Mucosa of descending colon (tissue), 3 donors: ENCODE data around the gene NUMB. TPM values are rescaled to one million over a fixed set of nuclear protein-coding genes. Genes with fewer than 3 reads are reported as not detected.
A peak's percentile ranks its signal among the peaks of the same experiment; 100 is the strongest.

ENCODE experiments used
- ATAC-seq: fragments of 200-7000 bp; cut with Tn5 transposase; one replicate; pipeline ENCODE4 v1.9.1; 2020; ENCODE audit warnings: mild to moderate bottlenecking, moderate library complexity
- DNase-seq, 3 donors: peaks; one replicate each; pipeline ENCODE4 v3.0.0-alpha.2; 2020
- H3K36me3 ChIP-seq: fragments of 200-600 bp; one replicate; pipeline ENCODE4 v1.8.0; 2021; ENCODE audit warnings: low read depth, mild to moderate bottlenecking
- H3K4me1 ChIP-seq: fragments of 200-600 bp; one replicate; pipeline ENCODE4 v1.8.0; 2021; ENCODE audit warnings: low read depth, mild to moderate bottlenecking
- H3K4me3 ChIP-seq: fragments of 200-600 bp; one replicate; pipeline ENCODE4 v1.8.0; 2021; ENCODE audit warnings: mild to moderate bottlenecking
- H3K9me3 ChIP-seq: fragments of 200-600 bp; one replicate; pipeline ENCODE4 v1.8.0; 2021; ENCODE audit warnings: mild to moderate bottlenecking
- intact Hi-C, 2 donors: fragments of 100-400 bp; cut with DNase I in 1 of 2; cut with micrococcal nuclease in 1 of 2; formaldehyde crosslinking; loops; one replicate each; pipeline versions ENCODE4 v1.11.0 to v1.11.1; 2022; cut with DNase I, micrococcal nuclease
- total RNA-seq, 3 donors: library from RNA; stranded (reverse); fragmentation: NEBNext Ultra II Directional in 2 of 3; extraction: Animal tissue kit (Norgen Biotek cat#: 25700) in 2 of 3; gene quantifications; one replicate each; pipeline versions ENCODE4 v1.2.1 to v1.2.4, GENCODE V29; 2021 to 2023
- TF ChIP-seq, protein P1 (sequence below): fragments of 200-600 bp; IDR thresholded peaks from one replicate; pipeline ENCODE4 v1.8.0; 2022; ENCODE audit warnings: antibody characterized with exemption, mild to moderate bottlenecking
- donor health status: DM: no; HTN: no; CAD: no; lungs with moderate emphysema.
- donor health status: DM: no; HTN: no; CAD: no.
- donor health status: DM: no; HTN: yes; CAD: no.

Gene NUMB
- total RNA-seq, 3 donors from 2014 or later: 98.5 to 115 (median 112) TPM

DNA sequence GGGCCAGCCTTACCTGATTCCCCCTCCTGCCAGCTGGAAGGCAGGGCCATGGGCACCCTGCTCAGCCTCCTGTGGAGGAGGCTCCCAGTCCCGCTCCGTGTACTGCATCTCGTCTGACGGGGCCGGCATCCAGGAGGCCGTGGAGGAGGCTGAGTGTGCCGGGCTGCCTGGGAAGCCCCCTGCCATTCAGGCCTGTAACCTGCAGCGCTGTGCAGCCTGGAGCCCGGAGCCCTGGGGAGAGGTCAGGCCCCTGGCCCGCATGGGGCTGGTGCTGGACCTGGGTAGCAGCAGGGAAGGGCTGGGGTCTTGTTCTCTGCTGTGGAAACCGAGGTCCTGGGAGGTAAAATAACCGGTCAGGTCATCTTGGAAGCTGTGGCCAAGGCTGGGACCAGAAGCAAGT, 204.6 kb downstream of the NUMB start:
- H3K4me1 ChIP-seq: no peaks in the 10 kb centered on the region
- intact Hi-C loops: no loop called here
- TF ChIP-seq, protein P1, sequence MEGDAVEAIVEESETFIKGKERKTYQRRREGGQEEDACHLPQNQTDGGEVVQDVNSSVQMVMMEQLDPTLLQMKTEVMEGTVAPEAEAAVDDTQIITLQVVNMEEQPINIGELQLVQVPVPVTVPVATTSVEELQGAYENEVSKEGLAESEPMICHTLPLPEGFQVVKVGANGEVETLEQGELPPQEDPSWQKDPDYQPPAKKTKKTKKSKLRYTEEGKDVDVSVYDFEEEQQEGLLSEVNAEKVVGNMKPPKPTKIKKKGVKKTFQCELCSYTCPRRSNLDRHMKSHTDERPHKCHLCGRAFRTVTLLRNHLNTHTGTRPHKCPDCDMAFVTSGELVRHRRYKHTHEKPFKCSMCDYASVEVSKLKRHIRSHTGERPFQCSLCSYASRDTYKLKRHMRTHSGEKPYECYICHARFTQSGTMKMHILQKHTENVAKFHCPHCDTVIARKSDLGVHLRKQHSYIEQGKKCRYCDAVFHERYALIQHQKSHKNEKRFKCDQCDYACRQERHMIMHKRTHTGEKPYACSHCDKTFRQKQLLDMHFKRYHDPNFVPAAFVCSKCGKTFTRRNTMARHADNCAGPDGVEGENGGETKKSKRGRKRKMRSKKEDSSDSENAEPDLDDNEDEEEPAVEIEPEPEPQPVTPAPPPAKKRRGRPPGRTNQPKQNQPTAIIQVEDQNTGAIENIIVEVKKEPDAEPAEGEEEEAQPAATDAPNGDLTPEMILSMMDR: no peak
- DNase-seq (peak in 2 of 3 donors; percentile 7 to 29), ATAC-seq (no peak)
- H3K4me3 ChIP-seq: no peak overlapping the region
- H3K36me3 ChIP-seq: no peaks in the 10 kb centered on the region
- H3K9me3 ChIP-seq: no peaks in the 10 kb centered on the region

DNA sequence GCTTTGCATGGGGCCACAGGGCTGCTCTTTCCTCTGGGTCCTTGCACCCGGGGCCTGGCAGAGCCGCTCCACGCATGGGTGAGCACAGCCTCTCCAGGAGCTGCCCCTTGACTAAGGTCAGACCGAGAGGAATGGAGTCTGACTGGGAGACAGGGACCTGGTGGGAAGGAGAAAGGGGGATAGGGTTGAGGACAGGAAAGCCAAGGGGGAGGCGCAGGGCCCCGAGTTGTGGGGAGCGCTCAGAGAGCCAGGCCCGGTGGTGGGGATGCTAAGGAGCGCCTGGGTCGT, 205.1 kb downstream of the NUMB start:
- no peaks in the 10 kb centered on the region for H3K9me3 ChIP-seq
- H3K36me3 ChIP-seq: no peaks in the 10 kb centered on the region
- ATAC-seq (no peak), DNase-seq (peak in 1 of 3 donors; percentile 11)
- intact Hi-C loops: no loop called here
- no peak overlapping the region for H3K4me3 ChIP-seq
- no peaks in the 10 kb centered on the region for H3K4me1 ChIP-seq
- TF ChIP-seq, protein P1: no peak

DNA sequence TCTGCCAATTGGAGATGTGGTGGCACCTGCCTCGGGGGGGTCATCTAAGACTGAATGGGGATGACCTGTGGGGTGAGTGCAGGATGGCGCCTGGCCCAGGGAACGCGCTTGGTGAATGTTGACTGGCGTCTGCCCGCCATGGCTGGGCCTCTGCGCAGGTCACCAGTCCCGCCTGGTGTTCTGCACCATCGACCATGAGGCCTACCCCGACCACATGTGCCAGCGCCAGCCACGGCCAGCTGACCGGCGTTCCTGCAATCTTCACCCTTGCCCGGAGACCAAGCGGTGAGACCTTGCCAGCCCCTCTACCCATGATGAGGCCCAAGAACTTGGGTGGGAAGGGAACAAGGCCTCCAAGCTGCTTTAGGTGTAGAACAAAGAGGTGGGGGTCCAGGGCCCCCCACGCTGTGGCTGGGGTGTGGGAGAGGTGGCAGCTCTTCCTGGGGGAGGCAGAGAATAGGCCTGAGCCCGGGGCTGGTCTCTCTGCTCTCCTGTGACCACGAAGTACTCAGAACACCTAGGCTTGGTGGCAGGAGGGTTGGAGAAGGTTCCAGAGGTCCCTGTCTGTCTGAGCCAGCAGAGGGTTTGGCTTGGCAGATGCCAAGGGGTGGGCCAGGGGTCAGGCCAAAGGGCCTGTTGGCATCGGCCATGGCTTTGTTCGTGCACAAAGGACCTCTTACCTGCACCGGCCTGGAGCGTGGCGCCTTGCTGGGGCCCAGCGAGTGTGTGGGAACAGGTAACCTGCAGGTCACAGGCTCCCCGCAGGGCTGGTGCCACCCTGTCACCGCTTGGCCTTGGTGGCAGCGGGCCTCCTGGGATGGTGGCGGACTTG, 205.6 kb downstream of the NUMB start:
- Histone ChIP-seq H3K36me3 (no peaks in the 10 kb centered on the region), H3K4me3 (no peak overlapping the region), H3K4me1 (no peaks in the 10 kb centered on the region), H3K9me3 (no peaks in the 10 kb centered on the region)
- DNase-seq (peak in 2 of 3 donors; percentile 18 to 28), ATAC-seq (no peak)
- intact Hi-C loops: no loop called here
- TF ChIP-seq, protein P1: no peak

DNA sequence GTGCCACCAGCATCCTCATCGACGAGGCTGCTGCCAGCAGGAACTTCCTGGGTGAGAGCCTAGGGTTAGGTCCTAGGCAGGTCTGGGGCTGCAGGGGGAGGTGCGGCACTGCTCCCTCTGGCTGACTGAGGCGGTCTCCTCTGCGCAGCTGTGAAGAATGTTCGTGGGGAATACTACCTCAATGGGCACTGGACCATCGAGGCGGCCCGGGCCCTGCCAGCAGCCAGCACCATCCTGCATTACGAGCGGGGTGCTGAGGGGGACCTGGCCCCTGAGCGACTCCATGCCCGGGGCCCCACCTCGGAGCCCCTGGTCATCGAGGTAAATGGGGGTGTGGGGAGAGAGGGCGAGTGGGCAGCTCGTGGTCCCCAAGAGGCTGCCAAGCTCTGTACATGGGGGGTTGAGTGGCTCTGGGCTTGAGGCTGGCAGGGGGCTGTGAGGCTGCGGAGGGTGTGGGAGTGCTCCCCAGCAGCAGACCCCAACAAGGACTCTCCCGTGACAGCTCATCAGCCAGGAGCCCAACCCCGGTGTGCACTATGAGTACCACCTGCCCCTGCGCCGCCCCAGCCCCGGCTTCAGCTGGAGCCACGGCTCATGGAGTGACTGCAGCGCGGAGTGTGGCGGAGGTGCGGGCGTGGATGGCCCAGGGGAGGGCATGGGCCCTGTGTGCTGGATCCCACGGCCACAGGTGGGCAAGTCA, 206.7 kb downstream of the NUMB start:
- Histone ChIP-seq H3K4me3 (no peak overlapping the region), H3K4me1 (no peaks in the 10 kb centered on the region), H3K9me3 (no peaks in the 10 kb centered on the region), H3K36me3 (no peaks in the 10 kb centered on the region)
- intact Hi-C loops: no loop called here
- DNase-seq (peak in 2 of 3 donors; percentile 16 to 39), ATAC-seq (no peak)
- TF ChIP-seq, protein P1: no peak

DNA sequence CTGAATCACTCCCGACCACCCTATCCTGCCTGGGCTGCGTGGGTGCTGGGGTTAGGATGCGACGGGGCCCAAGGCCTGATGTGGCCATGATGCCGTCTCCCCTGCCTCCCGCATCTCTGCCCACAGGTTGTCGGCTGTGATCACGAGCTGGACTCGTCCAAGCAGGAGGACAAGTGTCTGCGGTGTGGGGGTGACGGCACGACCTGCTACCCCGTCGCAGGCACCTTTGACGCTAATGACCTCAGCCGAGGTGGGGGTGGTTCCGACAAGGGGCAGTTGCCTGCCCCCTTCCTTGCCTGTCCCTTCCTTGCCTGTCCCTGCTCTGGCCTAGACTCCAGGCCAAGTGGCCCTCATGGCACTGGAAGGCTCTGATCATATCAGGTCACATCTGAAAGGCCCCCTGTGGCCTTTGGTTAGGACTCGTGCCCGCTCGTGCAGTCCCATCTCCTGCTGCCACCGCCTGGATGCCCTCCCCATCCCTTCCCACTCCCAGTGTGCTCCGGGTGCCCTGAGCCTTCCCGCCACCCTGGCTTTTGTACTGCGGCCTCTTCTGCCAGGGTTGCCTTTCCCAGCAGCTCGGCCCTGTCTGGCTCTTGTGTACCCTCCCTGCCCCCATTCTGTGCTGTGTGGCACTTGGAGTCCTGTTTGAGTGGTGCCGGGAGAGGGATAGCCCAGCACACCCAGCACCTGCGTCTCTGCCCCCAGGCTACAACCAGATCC, 207.4 kb downstream of the NUMB start:
- no peaks in the 10 kb centered on the region for H3K9me3 ChIP-seq
- peak in 2 of 3 donors; percentile 20 to 41 for DNase-seq
- intact Hi-C loops: no loop called here
- TF ChIP-seq, protein P1: no peak
- ATAC-seq: no peak
- H3K4me1 ChIP-seq: no peaks in the 10 kb centered on the region
- no peaks in the 10 kb centered on the region for H3K36me3 ChIP-seq
- no peak overlapping the region for H3K4me3 ChIP-seq
